Muscle layer of duodenum (tissue), 2 donors: ENCODE results near the gene RUNX1.

ENCODE experiments used
- H3K27ac ChIP-seq: one replicate; pipeline ENCODE4 v1.7.0; 2013; ENCODE audit warnings: mild to moderate bottlenecking, low read length
- H3K27me3 ChIP-seq: one replicate; pipeline ENCODE4 v1.7.0; 2013; ENCODE audit warnings: low read depth, mild to moderate bottlenecking, control low read depth, low read length
- H3K36me3 ChIP-seq, 2 donors: one replicate each; pipeline ENCODE4 v1.7.0; 2013; ENCODE audit warnings: low read length in 2 of 2, control low read depth in 1 of 2, mild to moderate bottlenecking in 1 of 2; ENCODE audit not compliant: insufficient read depth in 2 of 2, control insufficient read depth in 1 of 2
- H3K4me1 ChIP-seq, 2 donors: one replicate each; pipeline ENCODE4 v1.7.0; 2013; ENCODE audit warnings: low read length in 2 of 2, mild to moderate bottlenecking in 2 of 2, control low read depth in 1 of 2, moderate library complexity in 1 of 2; ENCODE audit not compliant: insufficient read depth in 2 of 2, control insufficient read depth in 1 of 2
- H3K4me3 ChIP-seq, 2 donors: one replicate each; pipeline ENCODE4 v1.7.0; 2013; ENCODE audit warnings: low read length in 2 of 2, low read depth in 1 of 2, mild to moderate bottlenecking in 1 of 2
- H3K9me3 ChIP-seq, 2 donors: one replicate each; pipeline ENCODE4 v1.7.0; 2013; ENCODE audit warnings: low read length in 2 of 2, control low read depth in 1 of 2, mild to moderate bottlenecking in 1 of 2; ENCODE audit not compliant: control insufficient read depth in 1 of 2
- donor health status: healthy.

The RUNX1 gene

DNA sequence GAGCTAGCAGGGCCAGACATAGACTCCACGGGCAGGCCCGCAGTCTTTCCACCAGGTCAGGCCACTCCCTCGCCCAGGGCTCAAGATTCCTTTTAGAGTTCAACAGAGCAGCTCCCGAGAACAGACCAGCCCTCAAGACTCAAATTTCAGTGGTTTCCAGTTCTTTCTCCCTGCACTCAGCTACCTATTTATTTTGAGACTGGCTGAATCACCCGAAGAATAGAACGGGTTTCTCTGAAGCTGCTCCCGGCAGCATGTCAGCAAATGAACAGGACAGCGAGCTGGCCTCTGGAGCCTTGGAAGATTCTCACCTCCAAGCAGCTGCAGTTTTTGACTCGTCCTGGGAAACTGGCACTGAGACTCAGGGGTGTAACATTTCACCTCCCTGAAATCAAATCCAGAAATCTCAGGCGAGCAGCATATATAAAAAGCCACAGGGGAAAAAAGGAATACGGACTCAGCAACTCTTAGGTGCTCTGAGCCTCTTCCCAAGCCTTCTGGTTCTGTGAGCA lies 202.4 kb downstream of the RUNX1 start:
- no peak overlapping the region for H3K4me3 ChIP-seq
- no peaks in the 10 kb centered on the region for H3K27me3 ChIP-seq
- H3K4me1 ChIP-seq: peaks cover 13 to 15% of the 10 kb centered on the region in 2 donors
- H3K36me3 ChIP-seq: peaks cover 4 to 6% of the 10 kb centered on the region in 2 donors
- H3K27ac ChIP-seq: no peak overlapping the region
- H3K9me3 ChIP-seq: no peaks in the 10 kb centered on the region

GRCh38 chr21:34845521-34846451 lies 203.3 kb downstream of the RUNX1 start:
- Histone ChIP-seq H3K27me3 (no peaks in the 10 kb centered on the region), H3K27ac (no peak overlapping the region), H3K36me3 (peaks cover 4 to 6% of the 10 kb centered on the region in 2 donors), H3K9me3 (no peaks in the 10 kb centered on the region), H3K4me3 (no peak overlapping the region), H3K4me1 (peaks cover 13 to 15% of the 10 kb centered on the region in 2 donors)

- Histone ChIP-seq H3K27ac (no peak overlapping the region), H3K9me3 (no peaks in the 10 kb centered on the region), H3K36me3 (peaks cover 0 to 4% of the 10 kb centered on the region in 2 donors)
These were observed 204.2 kb downstream of the RUNX1 start for GRCh38 chr21:34844924-34845238.

DNA sequence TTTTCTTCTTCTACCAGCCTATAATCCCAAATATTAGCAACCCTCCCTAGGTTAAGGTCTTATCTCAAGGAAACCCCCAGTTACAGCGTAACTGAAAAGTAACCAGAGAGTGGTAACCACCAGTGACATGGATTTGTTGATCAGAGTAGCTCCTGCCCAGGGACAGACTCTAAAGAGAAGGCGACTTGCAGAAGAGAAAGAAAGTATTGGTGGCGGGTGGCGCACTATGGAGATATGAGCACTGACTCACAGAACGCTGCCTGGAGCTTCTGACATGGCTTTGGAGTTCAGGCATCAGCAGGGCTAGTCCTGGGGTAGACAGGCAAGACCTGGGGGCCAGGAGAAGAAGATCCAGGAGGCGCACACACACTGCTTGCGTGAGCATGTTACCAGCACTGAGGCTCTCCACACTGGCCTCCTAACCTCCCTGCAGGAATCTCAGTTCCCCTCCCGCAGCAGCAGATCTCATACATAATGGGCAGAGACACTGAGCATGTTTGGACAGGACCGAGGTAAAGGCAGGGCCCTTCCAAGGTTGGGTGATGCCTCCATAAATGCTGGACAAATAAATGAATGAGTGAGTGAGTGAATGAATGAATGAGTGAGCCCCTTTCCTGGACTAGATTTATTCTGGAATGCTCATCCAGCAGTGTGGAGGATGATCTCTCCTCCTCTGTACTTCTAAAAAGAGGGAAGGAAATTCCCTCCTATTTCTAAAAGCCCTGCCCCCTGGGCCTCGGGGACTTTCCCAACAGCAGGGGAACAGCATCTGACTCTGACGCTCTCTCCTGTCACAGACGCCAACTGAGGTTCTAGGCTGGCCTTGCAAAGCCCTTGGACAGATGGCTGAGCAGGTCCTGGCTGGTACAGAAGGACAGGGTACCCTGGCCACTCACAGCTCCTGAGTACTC lies 204.8 kb downstream of the RUNX1 start:
- Histone ChIP-seq H3K27ac (no peak overlapping the region), H3K27me3 (no peaks in the 10 kb centered on the region), H3K4me3 (no peak overlapping the region), H3K4me1 (peaks cover 13 to 15% of the 10 kb centered on the region in 2 donors), H3K36me3 (peaks cover 0 to 9% of the 10 kb centered on the region in 2 donors), H3K9me3 (no peaks in the 10 kb centered on the region)

More at GRCh38 chr21:34844924-34845238, 204.2 kb downstream of the RUNX1 start:
- Histone ChIP-seq H3K4me3 (no peak overlapping the region), H3K27me3 (no peaks in the 10 kb centered on the region), H3K4me1 (peaks cover 13 to 15% of the 10 kb centered on the region in 2 donors)

- H3K9me3 ChIP-seq: no peaks in the 10 kb centered on the region
- H3K4me3 ChIP-seq: no peak overlapping the region
- H3K27me3 ChIP-seq: no peaks in the 10 kb centered on the region
- H3K27ac ChIP-seq: no peak overlapping the region
- peaks cover 13 to 15% of the 10 kb centered on the region in 2 donors for H3K4me1 ChIP-seq
- peaks cover 0 to 13% of the 10 kb centered on the region in 2 donors for H3K36me3 ChIP-seq
These were observed 205.5 kb downstream of the RUNX1 start for GRCh38 chr21:34843562-34843961.

DNA sequence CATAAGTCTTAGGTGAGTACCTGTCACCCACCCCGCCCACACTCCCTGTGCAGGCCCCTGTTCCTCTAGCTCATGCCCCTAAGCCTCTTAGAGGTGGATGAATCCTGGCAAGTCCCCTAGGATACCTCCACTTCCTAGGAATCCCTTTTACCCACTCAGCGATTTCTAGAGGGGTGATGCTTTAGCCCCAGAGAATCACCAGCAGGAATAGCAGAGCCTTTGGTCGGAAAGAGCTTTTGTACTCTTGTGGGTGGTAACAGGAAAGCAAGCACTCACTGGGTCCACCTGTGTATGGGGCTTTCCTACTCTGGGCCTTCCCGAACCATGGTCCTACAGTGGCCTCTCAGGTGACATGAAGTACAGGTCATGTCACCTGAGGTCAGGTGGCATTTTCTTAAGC lies 207.9 kb downstream of the RUNX1 start:
- H3K9me3 ChIP-seq: no peaks in the 10 kb centered on the region
- H3K27ac ChIP-seq: no peak overlapping the region
- H3K4me3 ChIP-seq: no peak overlapping the region
- peaks cover 9 to 10% of the 10 kb centered on the region in 2 donors for H3K4me1 ChIP-seq
- peaks cover 6 to 20% of the 10 kb centered on the region in 2 donors for H3K36me3 ChIP-seq
- H3K27me3 ChIP-seq: no peaks in the 10 kb centered on the region

GRCh38 chr21:34840693-34841092 lies 208.4 kb downstream of the RUNX1 start:
- no peaks in the 10 kb centered on the region for H3K27me3 ChIP-seq
- H3K4me3 ChIP-seq: no peak overlapping the region
- H3K4me1 ChIP-seq: peaks cover 6 to 9% of the 10 kb centered on the region in 2 donors
- no peak overlapping the region for H3K27ac ChIP-seq
- H3K9me3 ChIP-seq: no peaks in the 10 kb centered on the region
- H3K36me3 ChIP-seq: peaks cover 10 to 20% of the 10 kb centered on the region in 2 donors

DNA sequence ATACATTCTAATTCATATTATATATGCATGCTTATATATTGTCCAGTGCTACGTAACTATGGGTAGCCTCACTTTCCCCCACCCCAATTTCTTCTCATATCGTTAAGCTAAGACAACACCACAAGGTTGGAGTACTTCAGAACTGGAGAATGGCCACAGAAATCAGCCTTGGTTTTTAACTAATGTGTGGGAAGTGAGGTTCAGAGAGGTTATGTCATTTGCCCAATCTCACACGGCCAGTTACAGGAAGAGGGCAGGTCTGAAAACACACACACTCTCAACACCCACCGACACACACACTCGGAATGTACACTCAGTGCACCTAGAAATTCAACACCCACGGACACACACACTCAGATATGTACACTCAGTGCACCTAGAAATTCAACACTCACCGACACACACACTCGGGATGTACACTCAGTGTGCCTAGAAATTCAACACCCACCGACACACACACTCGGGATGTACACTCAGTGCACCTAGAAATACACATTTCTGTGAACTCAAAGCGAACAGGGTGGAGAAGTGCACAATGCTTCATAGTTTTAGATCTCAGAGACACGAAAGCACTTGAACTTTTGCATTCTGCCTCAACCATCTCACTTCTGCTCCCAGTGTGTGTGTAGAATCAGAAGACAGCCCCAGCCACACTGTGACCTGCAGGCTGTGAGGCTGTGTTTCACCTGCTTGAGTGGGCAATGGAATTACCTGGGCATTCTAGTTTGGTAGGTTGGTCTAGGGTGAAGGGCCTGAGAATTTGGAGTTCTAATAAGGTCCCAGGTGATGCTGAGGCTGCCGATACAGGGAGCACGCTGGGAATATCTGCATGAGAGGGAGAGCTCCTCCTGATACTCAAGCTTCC lies 209.9 kb downstream of the RUNX1 start:
- Histone ChIP-seq H3K27me3 (no peaks in the 10 kb centered on the region), H3K36me3 (peaks cover 17 to 20% of the 10 kb centered on the region in 2 donors), H3K4me1 (peaks cover 0 to under 1% of the 10 kb centered on the region in 2 donors)

GRCh38 chr21:34836933-34837505 lies 212.1 kb downstream of the RUNX1 start:
- Histone ChIP-seq H3K4me3 (no peak overlapping the region), H3K27me3 (no peaks in the 10 kb centered on the region), H3K27ac (no peak overlapping the region), H3K4me1 (no peaks in the 10 kb centered on the region), H3K36me3 (peaks cover 26 to 35% of the 10 kb centered on the region in 2 donors), H3K9me3 (no peaks in the 10 kb centered on the region)

More for the DNA sequence above, 209.9 kb downstream of the RUNX1 start:
- Histone ChIP-seq H3K27ac (no peak overlapping the region), H3K9me3 (no peaks in the 10 kb centered on the region), H3K4me3 (no peak overlapping the region)
